PC-3 (cell line): ENCODE measurements around the gene STAT4. TPM values are rescaled to one million over a fixed set of nuclear protein-coding genes. Genes with fewer than 3 reads are reported as not detected.

ENCODE experiments used
- ATAC-seq: fragments of 200-7000 bp; cut with Tn5 transposase; 2 replicates; pipeline ENCODE4 v1.9.1; 2020; ENCODE audit warnings: mild to moderate bottlenecking, moderate library complexity
- BruUV-seq: library from RNA; stranded (reverse); fragments of 400-500 nt; replicated peaks from 2 replicates; lab custom pipeline; 2021; lab: Mats Ljungman, UMichigan
- CTCF ChIA-PET: fragments of 300-600 bp; sonication (Branson Sonifier 250); formaldehyde crosslinking; loops from one replicate; lab custom pipeline; 2022; ENCODE audit warnings: antibody characterized with exemption; lab: Charles Lee
- POLR2A ChIA-PET: fragments of 300-600 bp; sonication (Branson Sonifier 250); formaldehyde crosslinking; loops from one replicate; lab custom pipeline; 2022; ENCODE audit warnings: antibody characterized with exemption; ENCODE audit not compliant: unreplicated experiment; lab: Charles Lee
- DNase-seq: peaks from one replicate; pipeline ENCODE4 v3.0.0-alpha.2; 2015
- H2AFZ ChIP-seq: fragments of 300-600 bp; sonication (generic); 2 replicates; pipeline ENCODE4 v1.6.0; 2016; ENCODE audit warnings: antibody characterized with exemption, low read length
- H3F3A ChIP-seq: fragments of 300-600 bp; sonication (generic); one replicate; pipeline ENCODE4 v1.6.0; 2017; ENCODE audit warnings: antibody characterized with exemption, low read length, control low read depth, mild to moderate bottlenecking; ENCODE audit not compliant: unreplicated experiment
- H3K27ac ChIP-seq: fragments of 300-600 bp; sonication (generic); 2 replicates; pipeline ENCODE4 v1.5.1; 2016; ENCODE audit warnings: mild to moderate bottlenecking, low read length
- H3K27me3 ChIP-seq: fragments of 300-600 bp; sonication (generic); 2 replicates; pipeline ENCODE4 v1.6.1; 2016; ENCODE audit warnings: low read length, mixed read lengths
- H3K36me3 ChIP-seq: fragments of 300-600 bp; sonication (generic); 2 replicates; pipeline ENCODE4 v1.6.1; 2016; ENCODE audit warnings: low read depth, mixed run types, low read length, mixed read lengths
- H3K4me1 ChIP-seq: fragments of 300-600 bp; sonication (generic); 2 replicates; pipeline ENCODE4 v1.5.1; 2016; ENCODE audit warnings: low read length; ENCODE audit not compliant: insufficient read depth
- H3K4me2 ChIP-seq: fragments of 300-600 bp; sonication (generic); 2 replicates; pipeline ENCODE4 v1.6.0; 2016; ENCODE audit warnings: low read length
- H3K4me3 ChIP-seq: fragments of 300-600 bp; sonication (generic); 2 replicates; pipeline ENCODE4 v1.5.1; 2016; ENCODE audit warnings: mild to moderate bottlenecking, low read length, mixed read lengths
- H3K79me2 ChIP-seq: fragments of 300-600 bp; sonication (generic); 2 replicates; pipeline ENCODE4 v1.6.1; 2017; ENCODE audit warnings: low read length, mixed read lengths
- H3K9ac ChIP-seq: fragments of 300-600 bp; sonication (generic); 2 replicates; pipeline ENCODE4 v1.6.0; 2016; ENCODE audit warnings: mild to moderate bottlenecking, low read length
- H3K9me2 ChIP-seq: fragments of 300-600 bp; sonication (generic); replicated peaks from 2 replicates; pipeline ENCODE4 v1.6.1; 2016; ENCODE audit warnings: mixed run types, low read length, mixed read lengths
- H3K9me3 ChIP-seq: fragments of 300-600 bp; sonication (generic); 2 replicates; pipeline ENCODE4 v1.6.1; 2016; ENCODE audit warnings: low read length, mixed read lengths
- H4K20me1 ChIP-seq: fragments of 300-600 bp; sonication (generic); 2 replicates; pipeline ENCODE4 v1.6.1; 2016; ENCODE audit warnings: low read length, mixed read lengths
- CTCF ChIP-seq: fragments of 300-600 bp; sonication (generic); conservative IDR thresholded peaks from 2 replicates; pipeline ENCODE4 v1.5.1; 2017; ENCODE audit warnings: antibody characterized with exemption, low read depth, mild to moderate bottlenecking, low read length
- EZH2 ChIP-seq: fragments of 300-600 bp; sonication (generic); IDR thresholded peaks from one replicate; pipeline ENCODE4 v1.6.1; 2017; ENCODE audit warnings: antibody characterized with exemption, mild to moderate bottlenecking, low read length; ENCODE audit not compliant: unreplicated experiment
- EZH2phosphoT487 ChIP-seq: fragments of 300-600 bp; sonication (generic); IDR thresholded peaks from 2 replicates; pipeline ENCODE4 v1.6.1; 2018; ENCODE audit warnings: mild to moderate bottlenecking, antibody characterized with exemption, low read length, borderline replicate concordance
- intact Hi-C: fragments of 100-400 bp; cut with micrococcal nuclease; formaldehyde crosslinking; loops from 2 replicates; pipeline ENCODE4 v1.9.0; 2023
- total RNA-seq: library from RNA; depleted of rRNA; stranded (reverse); fragments of >200 nt; gene quantifications from 2 replicates; pipeline ENCODE4 v1.2.3, GENCODE V29; 2014

STAT4 gene
- total RNA-seq, 1 experiment from 2014 or later, result 1.6 TPM

DNA sequence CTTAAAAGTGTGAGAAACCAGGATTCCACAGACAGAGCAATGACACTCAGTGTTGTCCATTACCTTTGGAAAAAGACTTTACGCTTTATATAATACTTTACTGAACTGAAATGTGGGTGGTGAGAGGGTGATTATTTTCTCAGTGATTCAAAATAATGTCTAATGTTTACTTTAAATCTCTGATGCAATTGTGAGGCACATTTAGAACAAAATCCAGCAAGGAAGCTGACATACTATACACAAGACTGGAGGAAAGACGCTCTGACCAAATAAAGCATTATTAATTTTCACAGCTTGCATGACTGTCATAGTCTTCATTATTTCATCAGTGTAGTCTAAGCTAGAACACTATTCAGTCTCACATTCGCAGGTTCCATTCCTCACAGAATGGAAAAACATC lies 102.7 kb downstream of the STAT4 start:
- H3K27me3 ChIP-seq, result no peaks in the 10 kb centered on the region
- H3K9me3 ChIP-seq, result no peaks in the 10 kb centered on the region
- POLR2A ChIA-PET, result interaction anchor here (0.6 kb wide), 1 partner anchor 102 kb away, joined by 3 read pairs; no protein-coding TSS in a partner anchor
- ATAC-seq, result peak; percentile 51
- DNase-seq, result peak; percentile 45
- H3K27ac ChIP-seq, result no peak overlapping the region
- no peak overlapping the region for H3K4me2 ChIP-seq
- H3K79me2 ChIP-seq, result no peaks in the 10 kb centered on the region
- intact Hi-C loops, result loop anchor here (1.0 kb wide), 1 partner anchor 107 kb away; no protein-coding TSS in a partner anchor
- H3K4me1 ChIP-seq, result peaks cover 29% of the 10 kb centered on the region
- no peaks in the 10 kb centered on the region for H4K20me1 ChIP-seq
- no peaks in the 10 kb centered on the region for H3F3A ChIP-seq
- H3K9me2 ChIP-seq, result no peaks in the 10 kb centered on the region
- no peak overlapping the region for H3K4me3 ChIP-seq
- H3K9ac ChIP-seq, result no peak overlapping the region
- H2AFZ ChIP-seq, result no peak overlapping the region
- H3K36me3 ChIP-seq, result no peaks in the 10 kb centered on the region
- TF ChIP-seq CTCF (no peak), EZH2 (no peak), EZH2phosphoT487 (no peak)
- BruUV-seq, result no TSS peak
- CTCF ChIA-PET, result interaction anchor here (0.8 kb wide), 1 partner anchor 25 kb away, joined by 4 read pairs; no protein-coding TSS in a partner anchor

DNA sequence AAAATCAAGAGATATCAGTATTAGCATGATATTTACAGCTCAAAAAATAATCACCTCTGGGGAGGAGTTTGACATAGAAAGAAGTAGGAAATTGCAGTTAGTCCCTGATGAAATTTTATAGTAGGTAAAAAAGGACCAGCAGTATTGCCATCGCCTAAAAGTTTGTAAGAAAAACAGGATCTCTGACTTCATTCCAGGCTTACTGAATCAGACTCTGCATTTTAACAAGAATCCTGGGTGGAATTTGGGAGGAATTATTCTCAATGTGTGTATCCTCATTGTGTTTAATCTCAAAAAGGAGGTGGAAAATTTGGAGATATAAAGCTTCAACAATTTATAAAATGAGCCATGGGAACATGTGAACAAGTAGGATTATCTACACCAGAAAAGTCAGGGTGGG lies 105.7 kb downstream of the STAT4 start:
- no peaks in the 10 kb centered on the region for H3K36me3 ChIP-seq
- intact Hi-C loops, result no loop called here
- H3K9me2 ChIP-seq, result no peaks in the 10 kb centered on the region
- ChIA-PET POLR2A (no interaction called here), CTCF (no interaction called here)
- H3K4me1 ChIP-seq, result peaks cover 49% of the 10 kb centered on the region
- H3K9me3 ChIP-seq, result no peaks in the 10 kb centered on the region
- no peaks in the 10 kb centered on the region for H3F3A ChIP-seq
- no peak overlapping the region for H3K27ac ChIP-seq
- TF ChIP-seq CTCF (no peak), EZH2 (no peak), EZH2phosphoT487 (no peak)
- no peak overlapping the region for H2AFZ ChIP-seq
- no peak overlapping the region for H3K4me3 ChIP-seq
- no TSS peak for BruUV-seq
- no peaks in the 10 kb centered on the region for H3K27me3 ChIP-seq
- H3K9ac ChIP-seq, result no peak overlapping the region
- H3K79me2 ChIP-seq, result no peaks in the 10 kb centered on the region
- no peak for ATAC-seq
- no peaks in the 10 kb centered on the region for H4K20me1 ChIP-seq
- DNase-seq, result peak; percentile 23
- H3K4me2 ChIP-seq, result no peak overlapping the region

GRCh38 chr2:191043438-191043837 lies 107.4 kb downstream of the STAT4 start:
- ATAC-seq (peak; percentile 43), DNase-seq (peak; percentile 68)
- Histone ChIP-seq H3K9me2 (no peaks in the 10 kb centered on the region), H3K27me3 (no peaks in the 10 kb centered on the region), H3K36me3 (no peaks in the 10 kb centered on the region), H3K4me1 (peaks cover 53% of the 10 kb centered on the region), H3K4me2 (peak overlapping the region; percentile 66), H3K4me3 (no peak overlapping the region), H3K27ac (peak overlapping the region; percentile 26), H2AFZ (no peak overlapping the region), H3F3A (no peaks in the 10 kb centered on the region), H4K20me1 (no peaks in the 10 kb centered on the region), H3K79me2 (no peaks in the 10 kb centered on the region), H3K9ac (no peak overlapping the region), H3K9me3 (no peaks in the 10 kb centered on the region)
- no TSS peak for BruUV-seq
- ChIA-PET CTCF (no interaction called here), POLR2A (no interaction called here)
- intact Hi-C loops, result no loop called here
- no peak for TF ChIP-seq EZH2
- TF ChIP-seq EZH2phosphoT487, result no peak
- no peak for TF ChIP-seq CTCF
